SKM-1 treated with dmso at 0.1 percent for 144 hours (cell line): ENCODE measurements around the gene MYO1E.
A peak's percentile ranks its signal among the peaks of the same experiment; 100 is the strongest.
"Not testable (repeated sequence)": the region's sequence is repeated elsewhere in the genome, so short reads cannot be mapped to it uniquely, and the experiment has no call there.

Source experiments
- DNase-seq: peaks from one replicate; lab custom pipeline; 2025; ENCODE audit not compliant: unreplicated experiment; lab: John Stamatoyannopoulos, UW

The MYO1E gene

GRCh38 chr15:59172289-59172901 is 200.3 kb downstream of the MYO1E start:
- no peak for DNase-seq

- no peak for DNase-seq
Observed at GRCh38 chr15:59171067-59171397, 201.6 kb downstream of the MYO1E start.

- no peak for DNase-seq
Observed at GRCh38 chr15:59170295-59171066, 202.2 kb downstream of the MYO1E start.

- DNase-seq: no peak
Observed at GRCh38 chr15:59169251-59169708, 203.4 kb downstream of the MYO1E start.

DNA sequence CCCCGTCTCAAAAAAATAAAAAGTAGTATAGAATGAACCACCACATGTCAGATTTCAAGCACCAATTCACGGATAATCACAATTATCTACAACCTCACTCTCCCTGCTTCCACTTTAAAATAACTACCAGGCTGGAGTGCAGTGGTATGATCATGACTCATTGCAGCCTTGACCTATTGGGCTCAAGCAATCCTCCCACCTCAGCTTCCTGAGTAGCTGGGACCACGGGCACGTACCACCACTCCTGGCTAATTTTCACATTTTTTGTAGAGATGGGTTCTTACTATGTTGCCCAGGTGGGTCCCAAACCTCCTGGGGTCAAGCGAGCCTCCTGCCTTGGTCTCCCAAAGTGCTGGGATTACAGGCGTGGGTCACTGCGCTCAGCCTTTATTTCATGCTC is 204.1 kb downstream of the MYO1E start:
- DNase-seq: no peak

- DNase-seq: no peak
Observed at GRCh38 chr15:59166601-59167265, 205.9 kb downstream of the MYO1E start.

DNA sequence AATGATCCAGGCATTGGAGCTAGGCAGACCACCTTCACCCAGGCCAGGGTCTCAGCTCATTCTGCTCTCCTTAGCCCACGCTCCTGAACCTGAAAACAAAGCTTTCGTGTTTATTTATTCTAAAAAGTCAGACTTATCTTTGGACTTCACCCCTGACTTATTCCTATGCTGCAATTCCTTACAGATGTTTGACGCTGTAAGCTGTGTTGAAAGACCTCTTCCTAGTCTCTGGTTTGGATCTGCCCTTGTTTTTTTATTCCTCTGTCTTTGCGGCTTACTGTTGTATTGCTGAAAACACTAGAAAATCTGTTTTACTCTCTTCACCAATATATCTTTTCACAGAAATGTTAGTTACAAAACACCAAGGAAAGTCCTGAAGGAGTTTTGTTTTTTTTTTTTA is 206.5 kb downstream of the MYO1E start:
- no peak for DNase-seq

- peak; percentile 22 for DNase-seq
Observed at GRCh38 chr15:59165726-59166125, 206.9 kb downstream of the MYO1E start.

DNA sequence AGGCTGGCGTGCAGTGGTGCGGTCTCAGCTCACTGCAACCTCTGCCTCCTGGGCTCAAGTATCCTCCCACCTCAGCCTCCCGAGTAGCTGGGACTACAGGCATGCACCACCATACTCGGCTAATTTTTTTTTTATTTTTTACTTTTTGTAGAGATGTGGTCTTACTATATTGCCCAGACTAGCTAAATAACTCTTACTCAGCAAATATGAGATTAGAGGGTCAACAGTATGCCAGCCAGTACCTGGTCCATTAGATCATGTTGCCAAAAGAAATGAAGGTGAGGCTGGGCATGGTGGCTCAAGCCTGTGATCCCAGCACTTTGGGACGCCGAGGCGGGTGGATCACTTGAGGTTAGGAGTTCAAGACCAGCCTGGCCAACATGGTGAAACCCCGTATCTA is 210.6 kb downstream of the MYO1E start:
- DNase-seq: not testable (repeated sequence)

GRCh38 chr15:59160880-59161593 is 211.6 kb downstream of the MYO1E start:
- DNase-seq: peak; percentile 5

DNA sequence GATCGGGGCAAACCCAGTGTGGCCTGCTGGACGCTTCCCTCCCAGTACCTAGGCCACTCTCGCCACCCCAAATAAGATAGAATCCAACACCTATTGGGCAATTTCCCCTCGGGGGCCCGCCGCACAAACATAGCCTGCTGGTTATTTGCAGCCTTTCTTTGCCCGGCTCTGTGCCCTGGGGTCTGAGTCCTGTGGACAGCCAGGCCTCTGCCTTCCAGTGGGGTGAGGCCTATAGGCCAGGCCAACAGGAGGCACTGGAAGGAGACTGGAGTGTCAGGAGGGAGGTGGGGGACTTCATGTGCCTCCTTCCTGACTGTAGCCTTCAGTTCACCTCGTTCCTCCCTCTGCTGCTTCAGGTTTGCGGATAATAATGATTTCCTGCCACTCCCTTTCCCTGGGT is 213.5 kb downstream of the MYO1E start:
- DNase-seq: peak; percentile 28

GRCh38 chr15:59158701-59159034 is 214.0 kb downstream of the MYO1E start:
- DNase-seq: peak; percentile 43

DNA sequence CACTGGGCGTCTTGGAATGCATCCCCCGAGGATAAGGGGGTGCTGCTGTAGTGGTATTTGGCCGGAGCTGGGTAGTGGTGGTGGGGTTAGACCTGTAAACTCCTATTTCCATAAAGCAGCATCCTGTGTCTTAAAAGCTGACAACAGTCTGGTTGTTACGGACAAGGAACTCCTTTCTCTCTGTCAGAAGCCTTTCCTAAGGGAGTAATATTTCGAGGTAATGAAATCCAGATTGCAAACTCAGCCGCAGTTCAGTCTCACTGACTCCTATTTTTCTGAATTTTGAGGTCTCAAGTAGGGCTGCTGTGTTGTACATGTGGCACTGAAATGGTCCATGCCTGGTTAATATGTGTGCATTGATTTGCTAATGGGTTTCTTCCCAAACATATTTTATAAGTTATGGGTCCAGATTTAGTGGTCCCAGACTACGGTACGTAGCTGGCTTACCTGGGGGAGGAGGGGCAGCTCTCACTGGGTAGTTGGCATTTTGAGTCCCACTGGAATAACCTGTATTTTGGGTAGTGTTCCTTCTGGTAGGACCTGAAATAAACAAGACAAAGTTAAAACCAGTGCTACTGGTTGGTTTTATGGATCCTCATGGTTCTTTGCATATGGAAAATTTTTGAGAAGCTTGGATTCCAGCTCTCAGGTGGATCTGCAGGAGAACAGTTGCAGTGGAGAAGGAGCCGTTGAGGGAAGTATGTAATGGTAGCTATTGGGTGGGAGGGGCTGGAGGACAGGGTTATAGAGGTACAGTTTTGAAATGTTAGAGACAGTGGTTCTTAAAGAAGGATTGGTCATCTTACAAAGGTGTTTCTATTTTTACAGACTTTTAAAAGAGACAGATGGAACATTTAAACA is 214.6 kb downstream of the MYO1E start:
- no peak for DNase-seq

DNA sequence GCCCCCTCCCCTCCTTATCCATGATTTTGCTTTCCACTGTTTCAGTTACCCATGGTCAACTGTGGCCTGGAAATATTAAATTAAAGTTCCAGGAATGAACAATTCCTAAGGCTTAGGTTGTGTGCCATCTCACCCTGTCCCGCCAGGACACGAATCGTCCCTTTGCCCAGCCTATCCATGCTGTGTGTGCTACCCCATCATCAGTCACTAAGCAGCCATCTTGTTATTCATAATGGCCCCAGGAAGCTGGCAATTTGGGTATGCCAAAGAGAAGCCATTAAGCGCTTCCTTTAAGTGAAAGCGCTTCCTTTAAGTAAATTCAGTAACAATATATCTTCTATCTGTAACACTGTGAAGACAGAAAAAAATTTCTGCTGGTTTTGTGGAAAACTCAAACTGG is 215.3 kb downstream of the MYO1E start:
- no peak for DNase-seq

DNA sequence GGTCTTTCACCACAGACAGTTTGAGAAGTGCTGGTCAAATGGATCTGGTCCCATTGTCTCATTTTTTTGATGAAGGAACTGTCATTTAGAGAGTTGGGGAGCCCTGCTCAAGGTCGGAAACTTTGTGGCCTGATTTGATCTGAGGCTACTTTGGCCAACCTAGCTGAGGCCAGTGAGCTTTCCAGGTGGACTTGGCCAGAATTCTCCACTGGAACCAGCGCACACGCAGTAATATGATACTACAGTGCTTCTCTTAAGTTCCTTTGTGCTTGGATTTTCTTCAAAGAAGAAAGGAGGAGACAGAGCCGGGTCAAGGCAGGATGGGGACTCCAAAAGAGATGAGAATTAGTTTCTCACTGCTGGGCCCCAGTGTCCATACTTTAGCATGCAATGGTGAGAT is 217.2 kb downstream of the MYO1E start:
- DNase-seq: no peak

- DNase-seq: no peak
Observed at GRCh38 chr15:59154243-59154642, 218.4 kb downstream of the MYO1E start.

- no peak for DNase-seq
Observed at GRCh38 chr15:59153466-59153865, 219.2 kb downstream of the MYO1E start.

DNA sequence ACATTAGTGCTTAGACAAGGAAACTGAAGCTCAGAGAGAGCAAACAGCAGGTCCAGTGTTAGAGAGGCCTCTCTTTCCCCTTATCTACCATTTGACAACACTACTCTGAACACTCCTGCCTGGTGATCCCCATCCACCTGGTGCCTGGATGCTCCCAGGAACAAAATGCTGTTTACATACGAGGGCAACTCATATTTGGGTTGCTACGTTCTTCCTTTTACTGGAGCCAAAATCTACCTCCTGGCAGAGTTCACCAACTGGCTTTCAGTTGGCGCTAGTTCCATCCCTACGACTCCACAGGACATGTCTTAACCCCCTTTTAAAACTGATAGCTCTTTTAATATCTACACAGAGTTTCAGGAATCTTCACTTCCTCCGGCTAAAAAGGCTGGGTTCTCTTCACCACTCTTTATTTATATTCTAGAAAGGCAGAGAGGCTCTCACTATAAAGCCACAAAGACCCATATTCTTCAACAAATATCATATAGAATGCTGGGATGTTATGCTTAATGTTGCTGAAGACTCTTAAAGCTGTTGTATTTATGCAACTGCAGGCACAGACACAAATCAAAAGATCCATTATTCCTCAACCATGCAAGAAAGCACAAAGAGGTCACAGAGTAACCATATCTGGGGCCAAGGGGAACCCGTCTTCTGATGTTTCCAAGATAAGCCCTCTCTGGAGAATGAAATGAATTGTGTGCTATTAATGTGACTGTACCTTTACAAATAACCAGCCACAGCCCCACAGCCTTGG is 219.8 kb downstream of the MYO1E start:
- no peak for DNase-seq

DNA sequence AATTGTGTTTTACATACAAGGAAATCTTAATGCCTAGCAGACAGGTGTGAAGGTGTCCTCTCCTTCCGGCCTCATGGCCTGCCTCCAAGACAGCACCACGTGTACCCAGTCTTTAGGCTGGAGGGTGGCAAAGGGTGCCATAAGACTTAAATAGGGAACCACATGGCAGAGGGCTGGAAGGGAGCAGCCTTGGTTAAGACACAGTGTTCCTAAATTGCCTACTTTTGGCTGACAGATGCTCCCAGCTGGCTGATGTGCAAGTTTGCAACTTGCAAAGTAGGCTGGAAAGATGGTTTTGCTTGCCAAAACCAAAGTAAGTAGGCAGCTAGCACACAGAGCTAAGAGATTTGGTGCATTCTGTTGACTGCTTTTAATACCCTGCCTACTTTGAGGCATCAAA is 222.5 kb downstream of the MYO1E start:
- no peak for DNase-seq
